ENCODE measurements around the gene KLRG1.

The KLRG1 gene

DNA sequence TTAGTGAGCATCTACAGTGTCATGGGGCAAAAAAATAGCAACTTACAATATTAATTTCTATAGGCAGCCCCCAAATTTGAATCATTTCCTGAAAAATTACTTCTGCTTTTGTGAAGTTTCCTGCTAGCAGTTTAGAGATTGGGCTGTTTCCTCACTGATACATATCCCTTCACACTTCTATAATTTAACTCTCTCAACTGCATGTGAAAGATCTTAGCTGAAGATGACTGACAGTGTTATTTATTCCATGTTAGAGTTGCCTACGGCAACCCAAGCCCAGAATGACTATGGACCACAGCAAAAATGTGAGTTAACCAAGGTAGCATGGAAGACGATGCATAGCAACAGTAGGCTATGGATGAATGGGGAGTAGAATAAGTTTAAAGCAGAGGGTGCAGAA lies at the start of gene KLRG1:
Gene KLRG1, plus strand, starts transcription at position 134 of the 400 bp plus-strand sequence. Its CDS starts 90 bp downstream, at position 224.
- H3K27ac ChIP-seq (ENCODE audit: low read length): no peak within 1 kb of the TSS
- H3K9ac ChIP-seq (ENCODE audit: low read length in 2 of 2): no peak within 1 kb of the TSS
- H3K4me3 ChIP-seq (ENCODE audit: low read length in 2 of 2): no peak within 1 kb of the TSS
- H3K4me1 ChIP-seq (ENCODE audit: control insufficient read depth, insufficient read depth, low read length): no peaks in the 10 kb centered on the region
- no peaks in the 10 kb centered on the region for H3K9me3 ChIP-seq (ENCODE audit: control insufficient read depth in 2 of 2, low read length in 2 of 2)
- H3K27me3 ChIP-seq (ENCODE audit: control insufficient read depth in 1 of 2, insufficient read depth in 2 of 2, low read length in 2 of 2): no peaks in the 10 kb centered on the region
- no peaks in the 10 kb centered on the region for H3K36me3 ChIP-seq (ENCODE audit: control insufficient read depth in 2 of 2, insufficient read depth in 2 of 2, low read length in 2 of 2)

DNA sequence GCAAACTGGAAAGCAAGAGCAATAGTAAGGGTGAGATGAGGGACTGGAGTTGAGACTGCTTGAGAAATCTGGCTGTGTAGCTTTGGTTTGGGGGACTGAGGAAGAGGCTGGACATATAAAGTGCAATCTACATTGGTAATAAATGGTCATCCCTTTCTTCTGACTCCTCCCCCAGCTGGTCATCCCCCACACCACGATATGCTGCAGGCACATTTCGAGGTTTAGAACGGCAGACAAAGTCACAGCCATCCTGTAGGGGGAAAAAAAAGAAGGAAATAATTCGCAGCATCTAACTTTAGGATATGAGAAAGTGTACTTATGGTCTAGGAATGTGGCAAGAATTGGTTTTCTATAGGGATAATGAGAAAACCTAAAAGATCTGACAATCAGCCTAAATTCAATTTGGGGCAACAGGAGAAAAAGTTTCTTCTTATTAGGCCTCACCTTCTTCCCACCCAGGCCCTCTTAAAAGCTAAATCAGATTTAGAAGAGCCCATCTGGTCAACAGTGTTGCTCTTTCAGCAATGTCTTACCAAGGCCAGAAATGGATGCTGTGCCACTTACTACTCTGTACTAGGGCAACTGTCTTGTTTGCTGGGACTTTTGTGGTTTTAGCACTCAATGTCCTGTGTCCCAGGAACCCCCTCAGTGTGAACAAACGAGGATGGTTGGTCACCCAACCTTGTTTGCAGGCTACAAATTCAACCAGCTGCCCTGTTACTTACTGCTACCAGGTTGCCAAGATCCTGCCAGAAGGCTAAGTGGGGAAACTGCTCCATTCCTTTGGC lies 47.5 kb upstream of the KLRG1 start:
- Histone ChIP-seq H3K4me3 (ENCODE audit: low read length in 2 of 2) (no peak overlapping the region), H3K9me3 (ENCODE audit: control insufficient read depth in 2 of 2, low read length in 2 of 2) (no peaks in the 10 kb centered on the region), H3K36me3 (ENCODE audit: control insufficient read depth in 2 of 2, insufficient read depth in 2 of 2, low read length in 2 of 2) (peaks cover 49 to 54% of the 10 kb centered on the region in 2 donors), H3K27ac (ENCODE audit: low read length) (no peak overlapping the region), H3K9ac (ENCODE audit: low read length in 2 of 2) (no peak overlapping the region), H3K27me3 (ENCODE audit: control insufficient read depth in 1 of 2, insufficient read depth in 2 of 2, low read length in 2 of 2) (no peaks in the 10 kb centered on the region), H3K4me1 (ENCODE audit: control insufficient read depth, insufficient read depth, low read length) (no peaks in the 10 kb centered on the region)

DNA sequence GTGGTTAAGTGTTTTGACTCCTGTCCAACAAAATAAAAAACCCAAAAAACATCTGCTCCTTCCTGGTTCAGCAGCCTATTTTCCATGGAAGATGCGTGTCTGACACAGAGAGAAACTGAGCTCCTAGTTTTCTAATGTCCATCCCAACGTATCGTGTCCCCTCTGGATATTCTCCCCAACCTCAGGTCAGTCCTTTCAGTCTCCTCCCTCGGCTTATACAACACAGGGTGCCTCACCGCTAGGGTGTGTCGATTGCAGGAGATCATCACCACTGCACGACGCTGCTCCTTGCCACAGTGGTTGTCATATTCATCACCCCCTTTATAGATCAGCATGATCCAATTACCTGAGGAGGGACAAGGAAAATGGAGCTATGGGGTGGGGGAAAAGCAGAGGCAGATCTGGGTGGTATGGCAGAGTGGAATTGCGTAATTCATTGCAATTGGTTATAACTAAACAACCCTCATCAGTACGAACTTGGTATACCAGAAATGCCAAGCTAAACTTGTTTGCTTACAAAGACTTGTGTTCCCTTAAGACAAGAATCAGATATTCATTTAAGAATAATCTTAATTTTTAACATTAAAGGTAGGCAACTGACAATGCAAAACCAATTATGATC lies 45.7 kb upstream of the KLRG1 start:
- no peak overlapping the region for H3K4me3 ChIP-seq (ENCODE audit: low read length in 2 of 2)
- H3K36me3 ChIP-seq (ENCODE audit: control insufficient read depth in 2 of 2, insufficient read depth in 2 of 2, low read length in 2 of 2): peaks cover 39 to 43% of the 10 kb centered on the region in 2 donors
- no peaks in the 10 kb centered on the region for H3K9me3 ChIP-seq (ENCODE audit: control insufficient read depth in 2 of 2, low read length in 2 of 2)
- H3K27ac ChIP-seq (ENCODE audit: low read length): no peak overlapping the region
- no peak overlapping the region for H3K9ac ChIP-seq (ENCODE audit: low read length in 2 of 2)
- no peaks in the 10 kb centered on the region for H3K27me3 ChIP-seq (ENCODE audit: control insufficient read depth in 1 of 2, insufficient read depth in 2 of 2, low read length in 2 of 2)
- H3K4me1 ChIP-seq (ENCODE audit: control insufficient read depth, insufficient read depth, low read length): peaks cover 7% of the 10 kb centered on the region

DNA sequence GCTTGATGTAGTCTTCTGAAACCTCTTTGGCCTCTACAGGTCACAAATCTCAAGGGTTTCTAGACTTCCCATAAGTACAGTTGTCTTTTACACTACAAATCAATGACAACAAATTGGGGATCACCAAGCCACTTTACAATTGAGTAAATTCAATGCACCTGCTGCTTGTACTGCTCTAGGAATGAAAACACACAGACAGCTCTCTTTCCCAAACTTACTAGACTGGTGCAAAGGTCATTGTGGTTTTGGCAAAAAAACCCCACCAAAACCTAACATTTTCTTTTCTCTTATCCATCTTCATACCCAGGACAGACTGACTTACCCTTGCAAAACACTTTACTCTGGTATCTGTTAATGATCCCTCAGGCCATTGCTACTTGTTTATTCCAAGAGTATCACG lies 42.6 kb upstream of the KLRG1 start:
- no peak overlapping the region for H3K4me3 ChIP-seq (ENCODE audit: low read length in 2 of 2)
- H3K9ac ChIP-seq (ENCODE audit: low read length in 2 of 2): no peak overlapping the region
- H3K27ac ChIP-seq (ENCODE audit: low read length): no peak overlapping the region
- peaks cover 11% of the 10 kb centered on the region for H3K4me1 ChIP-seq (ENCODE audit: control insufficient read depth, insufficient read depth, low read length)
- no peaks in the 10 kb centered on the region for H3K27me3 ChIP-seq (ENCODE audit: control insufficient read depth in 1 of 2, insufficient read depth in 2 of 2, low read length in 2 of 2)
- peaks cover 29 to 33% of the 10 kb centered on the region in 2 donors for H3K36me3 ChIP-seq (ENCODE audit: control insufficient read depth in 2 of 2, insufficient read depth in 2 of 2, low read length in 2 of 2)
- H3K9me3 ChIP-seq (ENCODE audit: control insufficient read depth in 2 of 2, low read length in 2 of 2): no peaks in the 10 kb centered on the region

DNA sequence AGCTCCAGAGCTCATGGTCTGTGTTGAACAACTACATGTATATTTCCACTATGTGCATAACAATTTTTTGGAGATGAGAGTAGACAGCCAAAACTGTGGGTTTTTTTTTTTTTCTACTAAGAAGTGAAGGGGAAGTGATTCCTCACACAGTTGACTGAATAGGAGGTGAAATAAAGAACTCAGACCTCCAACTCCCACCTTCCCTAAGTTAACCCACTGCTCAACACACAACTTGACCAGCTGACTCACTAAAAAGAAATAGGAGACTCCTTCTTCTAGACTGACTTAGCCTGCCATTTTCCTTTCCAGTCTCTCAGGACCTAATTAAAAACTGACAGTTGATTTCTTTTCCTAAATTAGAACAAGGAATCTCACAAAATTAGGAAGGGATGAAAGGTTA lies 41.6 kb upstream of the KLRG1 start:
- Histone ChIP-seq H3K36me3 (ENCODE audit: control insufficient read depth in 2 of 2, insufficient read depth in 2 of 2, low read length in 2 of 2) (peaks cover 22 to 24% of the 10 kb centered on the region in 2 donors), H3K4me3 (ENCODE audit: low read length in 2 of 2) (no peak overlapping the region), H3K27ac (ENCODE audit: low read length) (no peak overlapping the region), H3K27me3 (ENCODE audit: control insufficient read depth in 1 of 2, insufficient read depth in 2 of 2, low read length in 2 of 2) (no peaks in the 10 kb centered on the region), H3K4me1 (ENCODE audit: control insufficient read depth, insufficient read depth, low read length) (peaks cover 11% of the 10 kb centered on the region), H3K9ac (ENCODE audit: low read length in 2 of 2) (no peak overlapping the region), H3K9me3 (ENCODE audit: control insufficient read depth in 2 of 2, low read length in 2 of 2) (no peaks in the 10 kb centered on the region)

DNA sequence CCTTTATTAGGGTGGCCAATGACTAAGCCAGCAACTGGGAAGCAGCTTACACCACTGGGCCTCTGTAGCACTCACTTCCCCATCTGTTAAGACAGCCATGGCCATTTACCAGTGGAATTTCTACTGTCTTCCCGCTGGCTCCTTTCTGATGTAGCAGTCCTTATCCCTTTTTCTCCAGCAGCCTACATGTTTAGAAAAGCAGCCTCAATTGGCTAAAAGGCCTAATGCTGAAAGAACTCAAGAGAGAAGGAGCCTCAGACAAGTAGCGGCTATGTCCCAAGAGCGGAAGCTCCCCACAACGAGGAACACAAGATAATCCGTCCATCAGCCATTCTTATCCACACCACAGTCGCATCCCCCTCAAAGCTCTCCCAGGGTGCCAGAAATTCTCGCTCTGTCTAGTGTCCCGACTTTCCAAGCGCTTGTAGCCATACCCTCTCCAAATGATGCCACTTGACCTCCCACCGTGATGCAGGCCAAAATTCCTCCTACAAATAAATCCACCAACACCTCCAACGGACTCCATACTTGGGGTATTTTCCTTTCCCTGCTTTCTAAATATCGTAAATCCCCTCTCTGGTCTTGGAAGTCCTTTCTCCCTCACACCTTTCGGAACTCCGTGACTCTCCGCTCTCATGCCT lies 40.5 kb upstream of the KLRG1 start:
- peak overlapping the region; percentile 90 to 97 for H3K4me3 ChIP-seq (ENCODE audit: low read length in 2 of 2)
- H3K9me3 ChIP-seq (ENCODE audit: control insufficient read depth in 2 of 2, low read length in 2 of 2): no peaks in the 10 kb centered on the region
- H3K27me3 ChIP-seq (ENCODE audit: control insufficient read depth in 1 of 2, insufficient read depth in 2 of 2, low read length in 2 of 2): no peaks in the 10 kb centered on the region
- peaks cover 15 to 16% of the 10 kb centered on the region in 2 donors for H3K36me3 ChIP-seq (ENCODE audit: control insufficient read depth in 2 of 2, insufficient read depth in 2 of 2, low read length in 2 of 2)
- H3K27ac ChIP-seq (ENCODE audit: low read length): peak overlapping the region; percentile 99
- peaks cover 11% of the 10 kb centered on the region for H3K4me1 ChIP-seq (ENCODE audit: control insufficient read depth, insufficient read depth, low read length)
- peak overlapping the region; percentile 97 to 98 for H3K9ac ChIP-seq (ENCODE audit: low read length in 2 of 2)

DNA sequence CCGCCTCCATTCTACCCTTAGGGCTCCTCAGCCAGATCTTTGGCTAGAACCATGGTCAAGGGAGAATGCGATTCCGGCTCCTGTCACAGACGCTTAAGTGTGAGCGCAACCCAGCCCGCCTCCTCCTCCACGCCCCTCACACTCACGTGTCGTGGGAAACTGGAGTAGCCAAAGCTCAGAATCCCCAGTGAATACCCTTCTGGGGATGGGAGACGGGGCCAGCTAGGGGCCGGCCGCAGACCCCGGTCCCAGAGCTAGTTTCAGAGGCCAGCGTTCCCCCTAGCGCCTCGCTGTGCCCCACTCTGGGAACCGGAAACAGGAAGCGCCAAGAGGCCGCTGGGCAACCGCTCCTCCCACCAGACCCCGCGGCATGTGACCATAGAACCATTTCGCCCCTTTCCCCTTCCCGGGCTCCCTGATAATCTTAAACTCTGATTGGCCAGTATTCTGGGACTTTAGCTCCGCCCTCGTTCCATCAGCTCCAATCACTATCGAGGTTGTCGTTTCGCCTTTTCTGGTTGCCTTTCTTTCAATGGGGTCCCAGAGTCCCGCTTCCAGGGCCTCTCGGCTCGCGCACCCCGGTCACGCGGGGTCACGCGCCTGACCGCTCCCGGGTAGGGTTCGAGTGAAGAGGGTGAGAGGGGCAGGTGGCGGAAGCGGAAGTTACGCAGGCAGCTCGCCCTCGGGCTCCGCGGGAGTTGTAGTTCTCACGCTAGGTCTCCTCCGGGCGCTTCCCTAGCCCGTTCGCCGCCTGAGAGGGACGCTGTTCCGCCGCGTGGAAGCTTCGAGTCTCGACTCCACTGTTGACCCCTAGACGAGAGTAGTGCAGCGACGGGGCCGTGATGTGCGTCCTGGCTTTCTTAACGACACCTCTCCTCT lies 39.8 kb upstream of the KLRG1 start, which contains the start of gene M6PR:
Gene M6PR, minus strand, starts transcription at position 304 of the 879 bp plus-strand sequence. CDS start 3,241 bp downstream, outside the sequence.
- H3K4me1 ChIP-seq (ENCODE audit: control insufficient read depth, insufficient read depth, low read length): peaks cover 11% of the 10 kb centered on the region
- H3K9ac ChIP-seq (ENCODE audit: low read length in 2 of 2): peak within 1 kb of the TSS; percentile 97 to 98
- peak within 1 kb of the TSS; percentile 90 to 97 for H3K4me3 ChIP-seq (ENCODE audit: low read length in 2 of 2)
- H3K27ac ChIP-seq (ENCODE audit: low read length): peak within 1 kb of the TSS; percentile 99
- H3K27me3 ChIP-seq (ENCODE audit: control insufficient read depth in 1 of 2, insufficient read depth in 2 of 2, low read length in 2 of 2): no peaks in the 10 kb centered on the region
- H3K36me3 ChIP-seq (ENCODE audit: control insufficient read depth in 2 of 2, insufficient read depth in 2 of 2, low read length in 2 of 2): peaks cover 9 to 14% of the 10 kb centered on the region in 2 donors
- no peaks in the 10 kb centered on the region for H3K9me3 ChIP-seq (ENCODE audit: control insufficient read depth in 2 of 2, low read length in 2 of 2)

DNA sequence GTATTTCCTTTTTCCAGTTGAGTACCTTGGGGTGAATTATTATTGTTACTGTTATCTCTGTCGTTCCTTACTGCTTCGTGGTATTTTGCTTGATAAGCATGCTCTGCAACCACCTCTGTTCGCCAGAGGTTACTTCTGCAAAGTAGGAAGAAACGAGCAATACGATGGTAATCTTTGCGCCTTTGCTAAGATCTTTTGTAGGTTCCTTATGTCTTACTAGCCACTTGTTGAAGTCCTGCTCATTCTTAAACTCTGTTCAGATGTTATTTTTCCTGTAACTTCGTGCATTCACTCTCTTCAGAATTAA lies 39.2 kb upstream of the KLRG1 start:
- H3K36me3 ChIP-seq (ENCODE audit: control insufficient read depth in 2 of 2, insufficient read depth in 2 of 2, low read length in 2 of 2): peaks cover 7 to 13% of the 10 kb centered on the region in 2 donors
- no peaks in the 10 kb centered on the region for H3K9me3 ChIP-seq (ENCODE audit: control insufficient read depth in 2 of 2, low read length in 2 of 2)
- H3K27me3 ChIP-seq (ENCODE audit: control insufficient read depth in 1 of 2, insufficient read depth in 2 of 2, low read length in 2 of 2): no peaks in the 10 kb centered on the region
- H3K4me3 ChIP-seq (ENCODE audit: low read length in 2 of 2): peak overlapping the region; percentile 90 to 97
- peak overlapping the region; percentile 97 to 98 for H3K9ac ChIP-seq (ENCODE audit: low read length in 2 of 2)
- peak overlapping the region; percentile 99 for H3K27ac ChIP-seq (ENCODE audit: low read length)
- peaks cover 11% of the 10 kb centered on the region for H3K4me1 ChIP-seq (ENCODE audit: control insufficient read depth, insufficient read depth, low read length)

DNA sequence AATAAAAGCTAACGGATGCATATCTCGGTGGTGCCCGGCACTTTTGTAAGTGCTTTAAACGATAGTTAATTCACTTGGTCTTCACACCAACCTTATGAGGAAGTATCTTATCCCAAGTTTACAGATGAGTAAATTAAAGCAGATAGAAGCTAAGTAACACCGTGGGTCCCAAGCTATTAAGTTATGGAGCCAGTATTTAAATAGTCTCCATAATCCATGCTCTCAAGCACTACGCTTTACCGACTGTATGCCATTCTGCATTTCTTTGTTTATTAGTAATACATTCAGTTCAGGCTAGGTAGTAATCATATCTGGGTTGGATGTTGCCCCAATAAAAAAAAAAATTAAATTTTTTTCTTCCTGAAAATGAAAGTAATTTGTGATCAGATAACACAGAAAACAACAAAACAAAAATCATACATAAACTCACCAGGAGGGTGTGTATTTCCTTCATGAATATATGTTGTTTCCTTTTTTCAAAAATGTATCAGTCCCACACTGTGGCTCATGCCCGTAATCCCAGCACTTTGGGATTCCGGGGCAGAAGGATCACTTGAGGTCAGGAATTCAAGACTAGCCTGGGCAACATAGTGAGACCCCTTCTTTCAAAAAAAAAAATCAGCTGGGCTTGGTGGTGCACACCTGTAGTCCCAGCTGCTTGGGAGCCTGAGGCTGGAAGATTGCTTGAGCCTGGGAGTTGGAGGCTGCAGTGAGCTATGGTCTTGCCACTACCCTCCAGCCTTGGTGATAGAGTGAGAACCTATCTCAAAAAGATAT lies 38.5 kb upstream of the KLRG1 start:
- Histone ChIP-seq H3K36me3 (ENCODE audit: control insufficient read depth in 2 of 2, insufficient read depth in 2 of 2, low read length in 2 of 2) (peaks cover 4 to 5% of the 10 kb centered on the region in 2 donors), H3K9ac (ENCODE audit: low read length in 2 of 2) (peak overlapping the region; percentile 97 to 98), H3K4me1 (ENCODE audit: control insufficient read depth, insufficient read depth, low read length) (peaks cover 11% of the 10 kb centered on the region), H3K27me3 (ENCODE audit: control insufficient read depth in 1 of 2, insufficient read depth in 2 of 2, low read length in 2 of 2) (no peaks in the 10 kb centered on the region), H3K9me3 (ENCODE audit: control insufficient read depth in 2 of 2, low read length in 2 of 2) (no peaks in the 10 kb centered on the region), H3K27ac (ENCODE audit: low read length) (peak overlapping the region; percentile 99), H3K4me3 (ENCODE audit: low read length in 2 of 2) (peak overlapping the region; percentile 90 to 97)

Data from stomach smooth muscle (tissue), 2 donors.